Inferior parietal cortex (tissue), 1 donor: ENCODE measurements around the gene PCNP.
A peak's percentile ranks its signal among the peaks of the same experiment; 100 is the strongest.
"Not testable (repeated sequence)": the region's sequence is repeated elsewhere in the genome, so short reads cannot be mapped to it uniquely, and the experiment has no call there.

Experiments used
- DNase-seq: peaks from one replicate; pipeline ENCODE4 v3.0.0-alpha.2; 2016; ENCODE audit errors: extremely low spot score

Gene PCNP

GRCh38 chr3:101633186-101633585 lies 59.2 kb downstream of the PCNP start:
- no peak for DNase-seq

- no peak for DNase-seq
Measured at GRCh38 chr3:101634591-101635196, 60.7 kb downstream of the PCNP start.

- DNase-seq = no peak
Measured at GRCh38 chr3:101635345-101635744, 61.4 kb downstream of the PCNP start.

- DNase-seq = peak; percentile 42
Measured at GRCh38 chr3:101635954-101636798, 62.2 kb downstream of the PCNP start.

- DNase-seq = no peak
Measured at GRCh38 chr3:101637451-101637850, 63.5 kb downstream of the PCNP start.

GRCh38 chr3:101638261-101638745 lies 64.3 kb downstream of the PCNP start:
- no peak for DNase-seq

GRCh38 chr3:101639280-101639963 lies 65.4 kb downstream of the PCNP start:
- DNase-seq = no peak

- no peak for DNase-seq
Measured at GRCh38 chr3:101640256-101640655, 66.3 kb downstream of the PCNP start.

GRCh38 chr3:101641397-101642115 lies 67.6 kb downstream of the PCNP start:
- not testable (repeated sequence) for DNase-seq

GRCh38 chr3:101642441-101642840 lies 68.5 kb downstream of the PCNP start:
- DNase-seq = no peak

GRCh38 chr3:101643009-101643844 lies 69.2 kb downstream of the PCNP start:
- DNase-seq = no peak
